T-cell (primary cell): Measurements from ENCODE around the gene WWC1. TPM values are rescaled to one million over a fixed set of nuclear protein-coding genes. Genes with fewer than 3 reads are reported as not detected.
A peak's percentile ranks its signal among the peaks of the same experiment; 100 is the strongest.

Experiments
- ATAC-seq, 4 experiments: fragments of 200-7000 bp in 3 of 4; fragments of 150-1000 bp in 1 of 4; cut with Tn5 transposase; replicated peaks in 1 of 4; 1 replicate in 3 of 4; 2 replicates in 1 of 4; pipeline ENCODE4 v1.10.0; 2021; ENCODE audit warnings: moderate library complexity in 3 of 4, mild to moderate bottlenecking in 2 of 4, moderate number of reproducible peaks in 1 of 4
- CTCF ChIA-PET, 2 donors: fragments of 300-600 bp; sonication (Branson Sonifier 250); formaldehyde crosslinking; loops; one replicate each; lab custom pipeline; 2022; ENCODE audit warnings: antibody characterized with exemption in 2 of 2; lab: Charles Lee
- POLR2A ChIA-PET, 2 donors: fragments of 300-600 bp; sonication (Branson Sonifier 250); formaldehyde crosslinking; loops; one replicate each; lab custom pipeline; 2022; ENCODE audit warnings: antibody characterized with exemption in 2 of 2; lab: Charles Lee
- DNase-seq, 35 experiments: peaks; one replicate each; pipeline versions ENCODE4 v3.0.0 to v3.0.0-alpha.2; 2013 to 2023
- H3K27ac ChIP-seq: one replicate; pipeline ENCODE4 v1.5.1; 2013; ENCODE audit warnings: low read length
- H3K27me3 ChIP-seq, 2 experiments: replicated peaks in 1 of 2; 1 replicate in 1 of 2; 2 replicates in 1 of 2; pipeline versions ENCODE4 v1.6.1 to v1.7.0; 2013; ENCODE audit warnings: low read length in 1 of 2, mixed read lengths in 1 of 2; ENCODE audit not compliant: control insufficient read depth in 2 of 2, insufficient read depth in 2 of 2; ENCODE audit errors: extremely low read depth in 1 of 2
- H3K36me3 ChIP-seq, 2 donors: 1 replicate in 1 of 2; 2 replicates in 1 of 2; pipeline versions ENCODE4 v1.6.1 to v1.7.0; 2013; ENCODE audit warnings: low read length in 1 of 2; ENCODE audit not compliant: control insufficient read depth in 2 of 2, insufficient read depth in 1 of 2; ENCODE audit errors: extremely low read depth in 1 of 2
- H3K4me1 ChIP-seq, 2 experiments: 1 replicate in 1 of 2; 2 replicates in 1 of 2; pipeline versions ENCODE4 v1.6.1 to v1.7.0; 2013; ENCODE audit warnings: low read length in 2 of 2, mixed read lengths in 1 of 2; ENCODE audit not compliant: insufficient read depth in 2 of 2, control insufficient read depth in 1 of 2; ENCODE audit errors: extremely low read depth in 1 of 2
- H3K4me3 ChIP-seq, 2 donors: 1 replicate in 1 of 2; 2 replicates in 1 of 2; pipeline versions ENCODE4 v1.5.1 to v1.7.0; 2013; ENCODE audit warnings: mild to moderate bottlenecking in 2 of 2, low read length in 1 of 2, moderate library complexity in 1 of 2; ENCODE audit not compliant: control insufficient read depth in 1 of 2; ENCODE audit errors: extremely low read depth in 1 of 2
- H3K9me3 ChIP-seq: 2 replicates; pipeline ENCODE4 v1.7.0; 2013
- H3K27ac Mint-ChIP-seq, 2 donors: one replicate each; pipeline ENCODE4 v1.8.0; 2020 to 2021; ENCODE audit warnings: mild to moderate bottlenecking in 2 of 2, mixed read lengths in 2 of 2
- H3K27me3 Mint-ChIP-seq, 2 donors: one replicate each; pipeline ENCODE4 v1.8.0; 2021 to 2022; ENCODE audit warnings: mixed read lengths in 2 of 2
- H3K36me3 Mint-ChIP-seq: one replicate; pipeline ENCODE4 v1.8.0; 2021; ENCODE audit warnings: mixed read lengths
- H3K4me1 Mint-ChIP-seq, 3 donors: one replicate each; pipeline ENCODE4 v1.8.0; 2020 to 2022; ENCODE audit warnings: mixed read lengths in 3 of 3, mild to moderate bottlenecking in 1 of 3
- H3K4me3 Mint-ChIP-seq, 3 donors: one replicate each; pipeline ENCODE4 v1.8.0; 2020 to 2022; ENCODE audit warnings: mild to moderate bottlenecking in 3 of 3, mixed read lengths in 3 of 3, moderate library complexity in 3 of 3
- H3K9me3 Mint-ChIP-seq, 3 donors: one replicate each; pipeline ENCODE4 v1.8.0; 2020 to 2022; ENCODE audit warnings: mixed read lengths in 3 of 3
- WGBS: methylation state at CpG from one replicate; pipeline ENCODE4 v1.1.5; 2013; ENCODE audit warnings: missing lambda C conversion rate; ENCODE audit not compliant: insufficient coverage; 5-methylcytosine and 5-hydroxymethylcytosine counted together
- total RNA-seq, 35 experiments: library from RNA in 6 of 35; stranded (reverse) in 6 of 35; fragments of 120-200 nt in 1 of 35; gene quantifications; one replicate each; pipeline versions ENCODE4 v1.2.1 to v1.2.4 and lab custom pipeline; 2013 to 2026

Gene WWC1
- total RNA-seq, 5 donors from 2014 or later (not counting 1 experiment from before 2014, with no cell fraction given): 0.83 to 2.0 (median 1.6) TPM

GRCh38 chr5:168479166-168479565 lies 187.7 kb downstream of the WWC1 start:
- H3K4me3 Mint-ChIP-seq: no peak overlapping the region
- H3K9me3 Mint-ChIP-seq: no peaks in the 10 kb centered on the region
- POLR2A ChIA-PET: no interaction called here
- no peak overlapping the region for H3K27ac Mint-ChIP-seq
- CTCF ChIA-PET: no interaction called here
- no peak for DNase-seq
- H3K4me3 ChIP-seq: no peak overlapping the region
- 74% methylated on average over 2 of the region's 3 CpGs for WGBS
- peaks cover 0 to 2% of the 10 kb centered on the region in 2 donors for H3K27me3 Mint-ChIP-seq
- H3K4me1 ChIP-seq: no peaks in the 10 kb centered on the region
- no peaks in the 10 kb centered on the region for H3K27me3 ChIP-seq
- peaks cover 0 to 10% (median 5%) of the 10 kb centered on the region in 3 donors for H3K4me1 Mint-ChIP-seq
- H3K36me3 Mint-ChIP-seq: no peaks in the 10 kb centered on the region
- H3K9me3 ChIP-seq: no peaks in the 10 kb centered on the region
- ATAC-seq: no peak
- no peak overlapping the region for H3K27ac ChIP-seq
- H3K36me3 ChIP-seq: no peaks in the 10 kb centered on the region

GRCh38 chr5:168480601-168481000 lies 189.2 kb downstream of the WWC1 start:
- H3K27me3 Mint-ChIP-seq: peaks cover 0 to 2% of the 10 kb centered on the region in 2 donors
- Histone ChIP-seq H3K27me3 (no peaks in the 10 kb centered on the region), H3K27ac (no peak overlapping the region), H3K4me1 (no peaks in the 10 kb centered on the region), H3K36me3 (no peaks in the 10 kb centered on the region), H3K4me3 (no peak overlapping the region), H3K9me3 (no peaks in the 10 kb centered on the region)
- ChIA-PET POLR2A (no interaction called here), CTCF (no interaction called here)
- no CpG with 5 or more reads among the region's 3 CpGs for WGBS
- DNase-seq (no peak), ATAC-seq (no peak)
- H3K4me1 Mint-ChIP-seq: peaks cover 8 to 17% (median 11%) of the 10 kb centered on the region in 3 donors
- H3K36me3 Mint-ChIP-seq: no peaks in the 10 kb centered on the region
- no peaks in the 10 kb centered on the region for H3K9me3 Mint-ChIP-seq
- no peak overlapping the region for H3K4me3 Mint-ChIP-seq
- no peak overlapping the region for H3K27ac Mint-ChIP-seq

- Mint-ChIP-seq H3K27ac (peak overlapping the region in 1 of 2 donors; percentile 47), H3K4me1 (peaks cover 15 to 24% (median 19%) of the 10 kb centered on the region in 3 donors), H3K36me3 (no peaks in the 10 kb centered on the region), H3K9me3 (no peaks in the 10 kb centered on the region), H3K4me3 (peak overlapping the region in 1 of 3 donors; percentile 53), H3K27me3 (peaks cover 0 to 2% of the 10 kb centered on the region in 2 donors)
- no CpG with 5 or more reads among the region's 4 CpGs for WGBS
- no peak overlapping the region for H3K4me3 ChIP-seq
- POLR2A ChIA-PET: no interaction called here
- no peaks in the 10 kb centered on the region for H3K9me3 ChIP-seq
- no peak for ATAC-seq
- H3K27me3 ChIP-seq: no peaks in the 10 kb centered on the region
- peak in 1 of 35 experiments; percentile 17 for DNase-seq
- H3K36me3 ChIP-seq: no peaks in the 10 kb centered on the region
- CTCF ChIA-PET: no interaction called here
- no peak overlapping the region for H3K27ac ChIP-seq
- peaks cover 0 to 4% of the 10 kb centered on the region in 2 experiments for H3K4me1 ChIP-seq
Observed at GRCh38 chr5:168481330-168481788, 189.9 kb downstream of the WWC1 start.

- Histone ChIP-seq H3K27ac (no peak overlapping the region), H3K36me3 (no peaks in the 10 kb centered on the region), H3K4me1 (peaks cover 2 to 12% of the 10 kb centered on the region in 2 experiments), H3K4me3 (no peak overlapping the region), H3K27me3 (no peaks in the 10 kb centered on the region), H3K9me3 (no peaks in the 10 kb centered on the region)
- Mint-ChIP-seq H3K4me1 (peaks cover 24 to 34% (median 27%) of the 10 kb centered on the region in 3 donors), H3K4me3 (no peak overlapping the region), H3K36me3 (no peaks in the 10 kb centered on the region), H3K27me3 (no peaks in the 10 kb centered on the region), H3K27ac (no peak overlapping the region), H3K9me3 (no peaks in the 10 kb centered on the region)
- no peak for DNase-seq
- ChIA-PET POLR2A (no interaction called here), CTCF (no interaction called here)
- no peak for ATAC-seq
- WGBS: 73% methylated on average over 2 of the region's 5 CpGs
Observed at GRCh38 chr5:168482361-168482760, 190.9 kb downstream of the WWC1 start.

DNA sequence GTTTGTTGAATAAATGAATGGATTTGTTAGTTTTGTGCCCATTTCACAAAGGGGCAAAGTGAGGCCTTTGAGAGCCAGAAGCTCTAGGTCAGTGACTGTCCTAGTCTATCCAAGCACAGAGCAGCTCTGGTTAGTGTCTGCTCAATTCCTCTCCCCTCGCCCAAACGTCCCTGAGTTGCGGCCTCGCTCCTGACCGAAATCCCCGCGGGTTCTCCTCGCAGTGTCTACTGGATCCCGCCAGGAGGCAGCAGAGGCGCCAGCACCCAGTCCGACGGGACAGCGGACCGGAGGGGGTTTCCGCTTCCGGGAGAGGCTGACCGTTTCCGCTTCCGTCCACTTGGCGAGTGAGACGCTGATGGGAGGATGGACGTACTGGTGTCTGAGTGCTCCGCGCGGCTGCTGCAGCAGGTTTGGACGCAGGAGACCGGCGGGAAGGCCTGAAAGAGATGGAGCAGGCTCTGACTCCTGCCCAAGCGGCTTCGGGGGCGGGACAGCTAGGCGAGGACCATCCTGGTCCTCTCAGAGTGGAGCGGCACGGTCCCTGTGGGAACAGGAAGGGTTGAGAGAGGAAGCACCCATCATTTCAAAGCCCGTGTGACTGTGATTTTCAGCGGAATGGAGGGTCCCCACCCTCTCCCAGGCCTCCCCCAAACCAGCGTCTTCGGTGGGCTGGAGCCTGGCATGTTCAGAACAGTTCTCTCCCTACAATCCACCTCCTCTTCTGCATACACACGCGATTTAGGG lies 194.9 kb downstream of the WWC1 start, which contains the start of gene RARS1:
Gene RARS1, plus strand, starts transcription at position 336 of the 744 bp plus-strand sequence. Its CDS starts 28 bp downstream, at position 364.
- DNase-seq (peak; percentile 66 to 93 (median 81)), ATAC-seq (peak; percentile 88 to 91 (median 90))
- Histone ChIP-seq H3K4me1 (peaks cover 5 to 12% of the 10 kb centered on the region in 2 experiments), H3K9me3 (no peaks in the 10 kb centered on the region), H3K4me3 (peak within 1 kb of the TSS; percentile 96 to 99), H3K36me3 (peaks cover 3 to 24% of the 10 kb centered on the region in 2 donors), H3K27me3 (no peaks in the 10 kb centered on the region), H3K27ac (peak within 1 kb of the TSS; percentile 60)
- under 1% methylated on average over 31 of the region's 40 CpGs for WGBS
- Mint-ChIP-seq H3K36me3 (peaks cover 18% of the 10 kb centered on the region), H3K27me3 (no peaks in the 10 kb centered on the region), H3K4me1 (peaks cover 34 to 48% (median 43%) of the 10 kb centered on the region in 3 donors), H3K27ac (peak within 1 kb of the TSS; percentile 94 to 96), H3K4me3 (peak within 1 kb of the TSS; percentile 100), H3K9me3 (no peaks in the 10 kb centered on the region)
- CTCF ChIA-PET: interaction anchor here (0.6 to 1.0 kb wide), 4 partner anchors 13 to 217 kb away, joined by 3 to 4 read pairs (median 4); partner anchors contain the start of gene PANK3 (in 1 of the 2)
- POLR2A ChIA-PET: interaction anchor here in 1 of 2 donors (0.9 kb wide), 1 partner anchor 22 kb away, joined by 3 read pairs; no protein-coding TSS in a partner anchor

- H3K36me3 Mint-ChIP-seq: peaks cover 43% of the 10 kb centered on the region
- H3K4me1 Mint-ChIP-seq: peaks cover 39 to 43% (median 42%) of the 10 kb centered on the region in 3 donors
- Histone ChIP-seq H3K9me3 (no peaks in the 10 kb centered on the region), H3K36me3 (peaks cover 3 to 47% of the 10 kb centered on the region in 2 donors), H3K27me3 (no peaks in the 10 kb centered on the region), H3K4me1 (peaks cover 5 to 12% of the 10 kb centered on the region in 2 experiments), H3K27ac (no peak overlapping the region), H3K4me3 (no peak overlapping the region)
- ChIA-PET POLR2A (no interaction called here), CTCF (interaction anchor here in 1 of 2 donors (0.6 kb wide), 1 partner anchor 297 kb away, joined by 3 read pairs; no protein-coding TSS in a partner anchor)
- no peaks in the 10 kb centered on the region for H3K27me3 Mint-ChIP-seq
- DNase-seq (no peak), ATAC-seq (no peak)
- no CpG with 5 or more reads among the region's 3 CpGs for WGBS
- H3K4me3 Mint-ChIP-seq: no peak overlapping the region
- no peak overlapping the region for H3K27ac Mint-ChIP-seq
- no peaks in the 10 kb centered on the region for H3K9me3 Mint-ChIP-seq
Observed at GRCh38 chr5:168489059-168489458, 197.6 kb downstream of the WWC1 start.
